ENCODE results near the gene S100A4.
A peak's percentile ranks its signal among the peaks of the same experiment; 100 is the strongest.

S100A4 gene

DNA sequence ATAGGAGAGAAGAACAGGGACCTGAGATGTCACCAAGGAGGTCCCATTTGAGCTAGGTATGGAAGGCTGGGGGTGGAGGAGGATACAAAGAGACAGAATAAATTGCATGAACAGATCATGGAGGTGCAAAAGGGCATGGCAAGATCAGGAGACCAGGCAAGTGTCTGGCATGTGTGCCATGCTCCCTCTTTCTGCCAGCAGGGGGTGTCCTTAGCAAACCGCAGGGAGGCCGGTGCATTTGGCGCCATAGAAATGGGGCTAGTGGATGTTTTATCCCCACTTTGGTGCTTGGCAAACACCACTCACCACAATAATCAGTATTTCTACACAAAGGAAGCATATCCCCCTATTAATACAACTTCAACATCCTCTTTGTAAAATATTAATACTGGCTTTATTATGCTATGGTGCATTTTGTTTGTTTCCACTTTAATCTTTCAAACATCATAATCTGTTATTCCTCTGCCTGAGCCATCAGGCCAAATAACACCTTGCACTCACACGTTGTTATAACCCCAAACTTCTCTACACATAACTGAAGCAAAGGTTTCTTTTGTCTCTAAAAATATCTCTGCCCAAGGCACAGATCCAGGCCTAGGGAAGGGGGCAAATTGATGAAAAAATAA lies 35.8 kb downstream of the S100A4 start:
- CTCF ChIA-PET: interaction anchor here (0.6 to 15.3 kb wide), 36 partner anchors 11 to 477 kb away, joined by 3 to 401 read pairs (median 9); partner anchors contain the start of genes CHTOP, NPR1, RAB13 and S100A1
- TF ChIP-seq, protein P1, sequence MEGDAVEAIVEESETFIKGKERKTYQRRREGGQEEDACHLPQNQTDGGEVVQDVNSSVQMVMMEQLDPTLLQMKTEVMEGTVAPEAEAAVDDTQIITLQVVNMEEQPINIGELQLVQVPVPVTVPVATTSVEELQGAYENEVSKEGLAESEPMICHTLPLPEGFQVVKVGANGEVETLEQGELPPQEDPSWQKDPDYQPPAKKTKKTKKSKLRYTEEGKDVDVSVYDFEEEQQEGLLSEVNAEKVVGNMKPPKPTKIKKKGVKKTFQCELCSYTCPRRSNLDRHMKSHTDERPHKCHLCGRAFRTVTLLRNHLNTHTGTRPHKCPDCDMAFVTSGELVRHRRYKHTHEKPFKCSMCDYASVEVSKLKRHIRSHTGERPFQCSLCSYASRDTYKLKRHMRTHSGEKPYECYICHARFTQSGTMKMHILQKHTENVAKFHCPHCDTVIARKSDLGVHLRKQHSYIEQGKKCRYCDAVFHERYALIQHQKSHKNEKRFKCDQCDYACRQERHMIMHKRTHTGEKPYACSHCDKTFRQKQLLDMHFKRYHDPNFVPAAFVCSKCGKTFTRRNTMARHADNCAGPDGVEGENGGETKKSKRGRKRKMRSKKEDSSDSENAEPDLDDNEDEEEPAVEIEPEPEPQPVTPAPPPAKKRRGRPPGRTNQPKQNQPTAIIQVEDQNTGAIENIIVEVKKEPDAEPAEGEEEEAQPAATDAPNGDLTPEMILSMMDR (IDR thresholded peaks at IDR 0.05; ENCODE audit: insufficient read depth, low read length, missing control alignments): peak; percentile 75
- no peak for DNase-seq (ENCODE audit: low read depth, low spot score)
- POLR2A ChIA-PET: interaction anchor here (0.6 to 1.2 kb wide), 2 partner anchors 58 to 88 kb away, joined by 3 to 5 read pairs; no protein-coding TSS in a partner anchor
- H3K4me3 ChIP-seq (ENCODE audit: low read depth, low read length): no peak overlapping the region

DNA sequence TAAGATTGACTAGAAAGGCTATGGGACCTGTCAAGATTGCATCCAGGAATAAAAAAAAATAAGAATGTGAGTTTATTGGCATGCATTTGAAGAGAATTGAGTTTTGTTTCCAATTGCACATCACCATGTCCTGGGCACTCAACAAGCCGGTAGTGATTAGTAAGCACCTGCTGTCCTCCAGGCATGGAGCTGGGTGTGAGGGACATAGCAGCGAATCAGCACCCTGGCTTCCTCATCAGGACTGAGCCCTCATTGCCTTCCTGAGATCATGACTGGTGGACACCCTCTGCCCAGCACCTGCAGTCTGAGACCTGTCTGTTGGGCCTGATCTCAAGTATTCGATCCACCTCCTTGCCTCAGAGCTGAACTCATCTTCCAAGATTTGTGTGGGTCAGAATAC lies 36.6 kb downstream of the S100A4 start:
- H3K4me3 ChIP-seq (ENCODE audit: low read depth, low read length): no peak overlapping the region
- DNase-seq (ENCODE audit: low read depth, low spot score): no peak
- POLR2A ChIA-PET: no interaction called here
- TF ChIP-seq, protein P1 (IDR thresholded peaks at IDR 0.05; ENCODE audit: insufficient read depth, low read length, missing control alignments): no peak
- CTCF ChIA-PET: interaction anchor here (0.6 to 15.3 kb wide), 21 partner anchors 10 to 1516 kb away, joined by 3 to 401 read pairs (median 12); partner anchors contain the start of genes RAB13, S100A1, S100A13 and S100A14

DNA sequence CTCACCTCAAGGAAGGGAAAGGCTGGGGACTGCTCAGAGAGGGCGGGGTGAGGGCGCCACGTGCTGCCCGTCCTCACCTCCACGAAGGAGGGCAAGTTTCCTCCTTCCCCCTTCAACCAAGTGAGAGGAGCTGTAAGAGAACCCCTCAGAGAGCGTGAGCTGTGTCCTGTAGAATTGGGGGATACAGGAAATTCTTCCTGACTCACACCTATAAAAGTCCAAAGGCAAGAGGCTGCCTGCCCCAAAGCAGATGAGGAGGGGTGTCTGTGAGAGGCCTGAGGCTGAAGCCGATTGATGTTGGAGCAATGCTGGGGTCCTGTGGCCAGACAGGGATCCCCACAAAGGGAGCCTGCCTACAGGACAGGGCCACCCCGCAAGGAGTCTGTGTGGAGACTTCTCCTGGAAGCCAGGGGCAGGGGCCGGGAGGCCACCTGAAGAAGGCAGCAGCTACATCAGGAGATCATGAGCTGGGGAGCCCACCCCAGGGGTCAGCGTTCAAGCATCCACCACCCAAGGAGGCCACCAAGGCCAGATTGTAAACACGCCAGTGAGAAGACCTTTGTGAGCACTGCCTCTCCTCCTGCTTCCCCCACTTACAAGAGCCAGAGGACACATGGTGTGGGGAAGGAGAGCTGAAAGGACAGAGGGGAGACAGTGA lies 37.6 kb downstream of the S100A4 start:
- H3K4me3 ChIP-seq (ENCODE audit: low read depth, low read length): no peak overlapping the region
- POLR2A ChIA-PET: interaction anchor here (0.8 kb wide), 1 partner anchor 119 kb away, joined by 3 read pairs; the partner anchor contains the start of gene S100A13
- CTCF ChIA-PET: interaction anchor here (0.7 to 15.3 kb wide), 16 partner anchors 9 to 241 kb away, joined by 3 to 401 read pairs (median 5); partner anchors contain the start of genes S100A1, S100A13, S100A14 and S100A16
- no peak for DNase-seq (ENCODE audit: low read depth, low spot score)
- TF ChIP-seq, protein P1 (IDR thresholded peaks at IDR 0.05; ENCODE audit: insufficient read depth, low read length, missing control alignments): no peak

DNA sequence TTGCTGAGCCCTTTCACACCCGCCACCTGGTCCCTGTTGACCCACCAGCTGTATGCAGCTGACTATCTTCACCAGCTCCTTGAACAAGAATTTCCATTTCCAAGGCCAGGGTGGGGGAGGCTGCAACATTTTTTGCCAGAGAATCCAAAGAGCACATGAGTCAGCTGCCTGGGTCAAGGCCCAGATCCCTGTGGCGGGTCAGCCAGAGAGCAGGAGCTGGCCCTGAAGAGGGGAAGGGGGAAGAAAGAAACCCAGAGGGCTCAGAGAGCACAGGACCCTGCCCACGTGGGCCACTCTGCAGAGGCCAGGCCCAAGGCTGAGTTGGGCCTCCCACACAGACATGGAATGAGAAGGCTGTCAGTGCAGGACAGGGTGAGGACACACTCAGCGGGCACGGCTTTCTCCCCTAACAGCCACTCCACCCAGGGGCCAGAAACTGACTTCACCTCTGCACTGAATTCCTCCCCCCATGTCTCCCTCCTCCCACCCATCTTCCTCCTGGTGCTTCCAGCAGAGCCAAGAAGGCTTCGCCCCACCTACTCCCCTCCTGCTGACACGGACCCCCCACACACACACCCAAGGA lies 38.7 kb downstream of the S100A4 start:
- ChIA-PET CTCF (interaction anchor here (0.7 to 15.3 kb wide), 12 partner anchors 9 to 244 kb away, joined by 3 to 401 read pairs (median 6); partner anchors contain the start of genes S100A1, S100A13, S100A14 and S100A16), POLR2A (interaction anchor here (0.6 to 1.1 kb wide), 5 partner anchors 16 to 136 kb away, joined by 3 to 6 read pairs (median 3); partner anchors contain the start of genes CHTOP, S100A13 and S100A16)
- no peak for DNase-seq (ENCODE audit: low read depth, low spot score)
- no peak overlapping the region for H3K4me3 ChIP-seq (ENCODE audit: low read depth, low read length)
- TF ChIP-seq, protein P1 (IDR thresholded peaks at IDR 0.05; ENCODE audit: insufficient read depth, low read length, missing control alignments): no peak

DNA sequence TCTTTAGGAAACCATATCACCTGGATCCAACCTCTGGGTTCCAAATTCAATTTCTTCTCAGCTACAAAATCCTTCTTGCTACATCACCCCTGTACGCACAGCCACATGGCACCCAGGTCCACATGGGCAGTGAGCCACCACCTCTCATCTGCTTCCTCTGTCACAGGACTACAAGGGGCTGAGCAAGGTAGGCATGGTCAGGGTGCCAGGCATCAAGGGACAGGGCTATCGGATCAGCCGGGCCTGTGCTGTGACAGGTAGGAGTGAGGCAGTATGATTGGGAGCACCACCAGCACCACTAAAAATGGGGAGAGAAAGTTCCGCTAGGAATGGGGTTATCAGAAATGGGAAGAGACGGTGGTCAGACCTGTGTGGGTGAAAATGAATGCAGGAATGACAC lies 39.2 kb downstream of the S100A4 start:
- CTCF ChIA-PET: interaction anchor here (0.7 to 15.3 kb wide), 11 partner anchors 10 to 244 kb away, joined by 3 to 401 read pairs (median 6); partner anchors contain the start of genes S100A1, S100A13, S100A14 and S100A16

More for the DNA sequence above, 39.2 kb downstream of the S100A4 start:
- H3K4me3 ChIP-seq (ENCODE audit: low read depth, low read length): no peak overlapping the region
- no peak for DNase-seq (ENCODE audit: low read depth, low spot score)
- POLR2A ChIA-PET: interaction anchor here (1.1 kb wide), 4 partner anchors 16 to 128 kb away, joined by 3 to 6 read pairs (median 4); partner anchors contain the start of genes CHTOP, S100A13 and S100A16
- TF ChIP-seq, protein P1 (IDR thresholded peaks at IDR 0.05; ENCODE audit: insufficient read depth, low read length, missing control alignments): no peak

Data from AG04449 (cell line).